Transverse colon (tissue), 4 donors: ENCODE measurements around the gene CDK10. TPM values are rescaled to one million over a fixed set of nuclear protein-coding genes. Genes with fewer than 3 reads are reported as not detected.

Experiments used
- DNase-seq: peaks from one replicate; pipeline ENCODE4 v3.0.0-alpha.2; 2019
- H3K27ac ChIP-seq, 4 donors: fragments of 200-600 bp; sonication (generic); 2 replicates each; pipeline ENCODE4 v1.5.1; 2016 to 2018; ENCODE audit warnings: inconsistent platforms in 4 of 4
- H3K27me3 ChIP-seq: fragments of 200-600 bp; sonication (generic); 2 replicates; pipeline ENCODE4 v1.5.1; 2017; ENCODE audit warnings: inconsistent platforms
- H3K36me3 ChIP-seq, 4 donors: fragments of 200-600 bp; sonication (generic); 2 replicates each; pipeline ENCODE4 v1.5.1; 2017 to 2019; ENCODE audit warnings: inconsistent platforms in 4 of 4
- H3K4me1 ChIP-seq, 4 donors: fragments of 200-600 bp; sonication (generic); 2 replicates each; pipeline ENCODE4 v1.5.1; 2017 to 2020; ENCODE audit warnings: inconsistent platforms in 4 of 4
- H3K4me3 ChIP-seq, 4 donors: fragments of 200-600 bp; sonication (generic); 1 replicate in 1 of 4; 2 replicates in 3 of 4; pipeline versions ENCODE4 v1.5.1 to v1.6.1; 2017 to 2019; ENCODE audit warnings: inconsistent platforms in 4 of 4
- H3K9me3 ChIP-seq, 2 donors: fragments of 200-600 bp; sonication (generic); 2 replicates each; pipeline ENCODE4 v1.5.1; 2017 to 2019; ENCODE audit warnings: inconsistent platforms in 2 of 2
- CTCF ChIP-seq, 5 experiments: fragments of 200-600 bp in 3 of 5; fragments of 450-650 bp in 2 of 5; sonication (generic) in 3 of 5; IDR thresholded peaks; 1 replicate in 2 of 5; 2 replicates in 3 of 5; pipeline ENCODE4 v1.5.1; 2016 to 2017; ENCODE audit warnings: antibody characterized with exemption in 5 of 5, inconsistent platforms in 3 of 5, mild to moderate bottlenecking in 2 of 5, moderate library complexity in 1 of 5
- EP300 ChIP-seq: sonication (generic); formaldehyde crosslinking; IDR thresholded peaks from one replicate; pipeline ENCODE4 v1.6.1; 2017; ENCODE audit warnings: antibody characterized with exemption, low read depth
- POLR2A ChIP-seq: fragments of 450-650 bp; IDR thresholded peaks from one replicate; pipeline ENCODE4 v1.6.1; 2016; ENCODE audit warnings: antibody characterized with exemption, mild to moderate bottlenecking, moderate library complexity
- POLR2AphosphoS5 ChIP-seq, 3 donors: sonication (generic); formaldehyde crosslinking; IDR thresholded peaks; one replicate each; pipeline ENCODE4 v1.6.1; 2016; ENCODE audit warnings: antibody characterized with exemption in 3 of 3
- WGBS, 2 donors: methylation state at CpG; one replicate each; pipeline ENCODE4 v1.1.5; 2018; ENCODE audit warnings: low coverage in 1 of 2; 5-methylcytosine and 5-hydroxymethylcytosine counted together
- in situ Hi-C, 4 donors: fragments of 200-750 bp; cut with MboI; loops; one replicate each; pipeline versions ENCODE4 v1.15.0 to v1.15.1; 2017; ENCODE audit warnings: low sequenced_read_pairs in 3 of 4, low pct_ligation_motif_present in 1 of 4, low pct_unique_long_range_greater_than_20kb in 1 of 4
- intact Hi-C: fragments of 100-400 bp; cut with DNase I; formaldehyde crosslinking; loops from one replicate; pipeline ENCODE4 v1.15.1; 2023; ENCODE audit warnings: low total_unique reads
- total RNA-seq, 4 donors: library from RNA; depleted of rRNA; stranded (reverse); fragments of >200 nt; gene quantifications; one replicate each; pipeline ENCODE4 v1.1.0, GENCODE V29; 2016

The CDK10 gene
- total RNA-seq, 4 donors from 2014 or later, result 69.6 to 304 (median 74.2) TPM

- peak overlapping the region in 1 of 4 donors; percentile 7 for H3K4me3 ChIP-seq
- TF ChIP-seq CTCF (IDR thresholded peaks at IDR 0.05) (no peak), POLR2A (no peak), EP300 (no peak), POLR2AphosphoS5 (IDR thresholded peaks at IDR 0.05) (no peak)
- no peak overlapping the region for H3K27ac ChIP-seq
- H3K9me3 ChIP-seq, result no peaks in the 10 kb centered on the region
- peaks cover 0 to 18% (median 3%) of the 10 kb centered on the region in 4 donors for H3K36me3 ChIP-seq
- peaks cover 6% of the 10 kb centered on the region for H3K27me3 ChIP-seq
- DNase-seq, result no peak
- peaks cover 0 to 12% (median 7%) of the 10 kb centered on the region in 4 donors for H3K4me1 ChIP-seq
- in situ Hi-C loops (no loop called here), intact Hi-C loops (no loop called here)
- 13 to 51% methylated on average over 3 to 14 of the region's 14 CpGs for WGBS, 2 donors
Observed at GRCh38 chr16:89641458-89642119, 44.9 kb upstream of the CDK10 start.

- no peak for TF ChIP-seq CTCF (IDR thresholded peaks at IDR 0.05)
- no peak for TF ChIP-seq POLR2A
- TF ChIP-seq EP300, result no peak
- no peak for TF ChIP-seq POLR2AphosphoS5 (IDR thresholded peaks at IDR 0.05)
- Histone ChIP-seq H3K27me3 (peaks cover 6% of the 10 kb centered on the region), H3K36me3 (peaks cover 0 to 26% (median 7%) of the 10 kb centered on the region in 4 donors), H3K9me3 (no peaks in the 10 kb centered on the region), H3K4me1 (peaks cover 0 to 12% (median 7%) of the 10 kb centered on the region in 4 donors), H3K4me3 (no peak overlapping the region), H3K27ac (no peak overlapping the region)
- intact Hi-C loops (no loop called here), in situ Hi-C loops (no loop called here)
- no peak for DNase-seq
- WGBS, 2 donors, result 81% methylated on average over 10 of the region's 13 CpGs; no CpG with 5 or more reads in 1 of the 2 donors
Observed at GRCh38 chr16:89642574-89642973, 43.9 kb upstream of the CDK10 start.

GRCh38 chr16:89643769-89644300 lies 42.7 kb upstream of the CDK10 start:
- peaks cover 6% of the 10 kb centered on the region for H3K27me3 ChIP-seq
- in situ Hi-C loops, result no loop called here
- TF ChIP-seq POLR2AphosphoS5 (IDR thresholded peaks at IDR 0.05) (no peak), EP300 (no peak), CTCF (IDR thresholded peaks at IDR 0.05) (no peak), POLR2A (no peak)
- 73 to 74% methylated on average over 7 to 14 of the region's 14 CpGs for WGBS, 2 donors
- H3K4me1 ChIP-seq, result peaks cover 0 to 12% (median 7%) of the 10 kb centered on the region in 4 donors
- no peaks in the 10 kb centered on the region for H3K9me3 ChIP-seq
- no peak for DNase-seq
- intact Hi-C loops, result no loop called here
- peaks cover 0 to 26% (median 7%) of the 10 kb centered on the region in 4 donors for H3K36me3 ChIP-seq
- no peak overlapping the region for H3K27ac ChIP-seq
- no peak overlapping the region for H3K4me3 ChIP-seq

DNA sequence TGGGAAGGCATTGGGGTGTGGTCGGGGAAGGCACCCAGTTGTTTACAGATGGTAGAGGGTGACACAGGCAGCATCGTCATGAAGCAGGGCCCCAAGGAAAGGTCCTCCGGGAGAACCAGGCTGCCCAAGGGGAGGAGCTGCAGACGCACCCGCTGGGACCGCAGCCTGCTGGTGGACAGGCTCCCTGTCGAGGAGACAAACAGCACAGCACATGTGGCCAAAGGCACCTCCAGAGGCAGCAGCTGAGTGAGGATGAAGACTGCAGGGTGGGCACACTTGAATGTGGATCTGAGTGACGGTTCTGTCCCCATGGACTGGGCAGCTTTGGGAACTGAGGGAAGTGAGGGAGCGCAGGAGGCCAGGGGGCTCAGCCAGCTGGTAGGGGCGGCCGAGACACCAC lies 41.4 kb upstream of the CDK10 start:
- Histone ChIP-seq H3K9me3 (no peaks in the 10 kb centered on the region), H3K4me1 (peaks cover 0 to 12% (median 7%) of the 10 kb centered on the region in 4 donors), H3K27me3 (peaks cover 6% of the 10 kb centered on the region), H3K27ac (no peak overlapping the region), H3K36me3 (peaks cover 0 to 26% (median 7%) of the 10 kb centered on the region in 4 donors), H3K4me3 (no peak overlapping the region)
- TF ChIP-seq EP300, result no peak
- TF ChIP-seq POLR2A, result no peak
- no peak for TF ChIP-seq POLR2AphosphoS5 (IDR thresholded peaks at IDR 0.05)
- no peak for TF ChIP-seq CTCF (IDR thresholded peaks at IDR 0.05)
- in situ Hi-C loops, result no loop called here
- no peak for DNase-seq
- intact Hi-C loops, result no loop called here
- 87% methylated on average over 11 of the region's 11 CpGs; no CpG with 5 or more reads in 1 of the 2 donors for WGBS, 2 donors
